HFFc6 (cell line): ENCODE data around the gene FEV. TPM values are rescaled to one million over a fixed set of nuclear protein-coding genes. Genes with fewer than 3 reads are reported as not detected.

Experiments
- DNase-seq: peaks from one replicate; pipeline ENCODE4 v3.0.0-alpha.2; 2018
- H3K27ac Mint-ChIP-seq: 2 replicates; pipeline ENCODE4 v1.8.0; 2020; ENCODE audit warnings: mild to moderate bottlenecking, mixed read lengths
- H3K27me3 Mint-ChIP-seq: 2 replicates; pipeline ENCODE4 v1.8.0; 2021; ENCODE audit warnings: mild to moderate bottlenecking, moderate library complexity, mixed read lengths; ENCODE audit not compliant: insufficient read depth
- H3K36me3 Mint-ChIP-seq: 2 replicates; pipeline ENCODE4 v1.8.0; 2021; ENCODE audit warnings: low read depth, mixed read lengths
- H3K4me1 Mint-ChIP-seq: 2 replicates; pipeline ENCODE4 v1.8.0; 2020; ENCODE audit warnings: low read depth, mixed read lengths
- H3K4me3 Mint-ChIP-seq: 2 replicates; pipeline ENCODE4 v1.8.0; 2020; ENCODE audit warnings: mild to moderate bottlenecking, moderate library complexity, mixed read lengths
- H3K9me3 Mint-ChIP-seq: 2 replicates; pipeline ENCODE4 v1.8.0; 2020; ENCODE audit warnings: mild to moderate bottlenecking, mixed read lengths
- long read RNA-seq: library from polyadenylated mRNA; unstranded; transcript quantifications from one replicate; pipeline ENCODE4 v2.0.0, GENCODE V29; 2019
- total RNA-seq, 6 experiments: library from RNA; stranded (reverse); fragmentation: NEBNext Ultra II Directional; extraction: Animal tissue kit (Norgen Biotek cat#: 25700); gene quantifications; 2 replicates in 1 of 6; 3 replicates in 5 of 6; pipeline ENCODE4 v1.2.3, GENCODE V29; 2021
- TF ChIP-seq, protein P1 (sequence below): fragments of 200-600 bp; sonication (generic); IDR thresholded peaks from 2 replicates; pipeline ENCODE4 v1.5.0; 2021; ENCODE audit warnings: antibody characterized with exemption, mild to moderate bottlenecking

FEV gene
- not detected for total RNA-seq
- long read RNA-seq: 0 reads

DNA sequence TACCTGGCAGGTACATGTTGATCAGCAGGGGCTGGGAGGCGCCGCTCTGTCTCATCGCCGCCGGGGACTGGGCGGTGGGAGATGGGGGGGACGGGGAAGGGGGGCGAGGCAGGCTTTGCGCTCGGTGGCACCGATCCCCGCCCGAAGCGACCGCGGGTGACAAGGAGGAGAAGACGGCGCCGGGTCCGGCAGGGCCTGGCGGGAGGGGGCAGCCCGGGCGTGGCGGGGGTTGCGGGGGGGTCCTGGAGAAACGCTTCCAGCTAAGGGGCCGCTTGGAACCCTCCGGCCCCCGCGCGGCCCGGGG, at the start of gene FEV:
Gene FEV, minus strand, starts transcription at position 164 of the 304 bp plus-strand sequence. Its CDS starts 109 bp downstream, at position 55.
- TF ChIP-seq, protein P1, sequence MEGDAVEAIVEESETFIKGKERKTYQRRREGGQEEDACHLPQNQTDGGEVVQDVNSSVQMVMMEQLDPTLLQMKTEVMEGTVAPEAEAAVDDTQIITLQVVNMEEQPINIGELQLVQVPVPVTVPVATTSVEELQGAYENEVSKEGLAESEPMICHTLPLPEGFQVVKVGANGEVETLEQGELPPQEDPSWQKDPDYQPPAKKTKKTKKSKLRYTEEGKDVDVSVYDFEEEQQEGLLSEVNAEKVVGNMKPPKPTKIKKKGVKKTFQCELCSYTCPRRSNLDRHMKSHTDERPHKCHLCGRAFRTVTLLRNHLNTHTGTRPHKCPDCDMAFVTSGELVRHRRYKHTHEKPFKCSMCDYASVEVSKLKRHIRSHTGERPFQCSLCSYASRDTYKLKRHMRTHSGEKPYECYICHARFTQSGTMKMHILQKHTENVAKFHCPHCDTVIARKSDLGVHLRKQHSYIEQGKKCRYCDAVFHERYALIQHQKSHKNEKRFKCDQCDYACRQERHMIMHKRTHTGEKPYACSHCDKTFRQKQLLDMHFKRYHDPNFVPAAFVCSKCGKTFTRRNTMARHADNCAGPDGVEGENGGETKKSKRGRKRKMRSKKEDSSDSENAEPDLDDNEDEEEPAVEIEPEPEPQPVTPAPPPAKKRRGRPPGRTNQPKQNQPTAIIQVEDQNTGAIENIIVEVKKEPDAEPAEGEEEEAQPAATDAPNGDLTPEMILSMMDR: no peak
- no peak within 1 kb of the TSS for H3K27ac Mint-ChIP-seq
- no peak within 1 kb of the TSS for H3K4me3 Mint-ChIP-seq
- peaks cover 62% of the 10 kb centered on the region for H3K27me3 Mint-ChIP-seq
- H3K36me3 Mint-ChIP-seq: no peaks in the 10 kb centered on the region
- DNase-seq: no peak
- H3K9me3 Mint-ChIP-seq: no peaks in the 10 kb centered on the region
- peaks cover 6% of the 10 kb centered on the region for H3K4me1 Mint-ChIP-seq

DNA sequence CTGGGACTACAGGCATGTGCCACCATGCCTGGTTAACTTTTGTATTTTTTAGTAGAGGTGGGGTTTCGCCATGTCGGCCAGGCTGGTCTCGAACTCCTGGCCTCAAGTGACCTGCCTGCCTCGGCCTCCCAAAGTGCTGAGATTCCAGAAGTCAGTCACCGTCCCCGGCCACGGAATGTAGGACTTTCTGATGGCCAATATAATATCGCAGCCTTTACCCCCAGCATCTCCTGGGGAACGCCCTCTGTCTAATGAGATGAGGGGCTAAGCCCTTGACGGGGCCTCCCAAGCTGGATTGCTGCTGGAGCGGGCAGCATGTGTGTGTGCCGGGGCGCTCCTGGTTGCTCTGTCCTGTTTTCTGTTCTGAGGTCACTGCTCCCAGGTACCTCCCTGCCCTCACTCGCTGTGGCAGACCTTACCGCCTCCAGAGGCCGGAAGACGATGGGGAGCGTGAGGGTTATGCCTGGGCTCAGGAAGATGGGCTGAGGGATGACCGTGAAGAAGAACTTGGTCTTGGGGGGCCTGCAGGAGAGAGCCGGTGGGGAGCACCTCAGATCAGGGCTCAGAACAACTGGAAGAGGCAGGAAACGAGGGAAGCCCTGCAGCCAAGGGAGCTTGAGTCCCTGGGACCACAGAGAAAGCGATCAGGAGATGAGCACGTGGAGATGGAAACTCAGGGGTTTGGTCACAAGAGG, 47.2 kb upstream of the FEV start:
- Mint-ChIP-seq H3K36me3 (no peaks in the 10 kb centered on the region), H3K4me3 (no peak overlapping the region), H3K9me3 (no peaks in the 10 kb centered on the region), H3K4me1 (no peaks in the 10 kb centered on the region), H3K27me3 (peaks cover 38% of the 10 kb centered on the region), H3K27ac (no peak overlapping the region)
- TF ChIP-seq, protein P1: no peak
- no peak for DNase-seq

DNA sequence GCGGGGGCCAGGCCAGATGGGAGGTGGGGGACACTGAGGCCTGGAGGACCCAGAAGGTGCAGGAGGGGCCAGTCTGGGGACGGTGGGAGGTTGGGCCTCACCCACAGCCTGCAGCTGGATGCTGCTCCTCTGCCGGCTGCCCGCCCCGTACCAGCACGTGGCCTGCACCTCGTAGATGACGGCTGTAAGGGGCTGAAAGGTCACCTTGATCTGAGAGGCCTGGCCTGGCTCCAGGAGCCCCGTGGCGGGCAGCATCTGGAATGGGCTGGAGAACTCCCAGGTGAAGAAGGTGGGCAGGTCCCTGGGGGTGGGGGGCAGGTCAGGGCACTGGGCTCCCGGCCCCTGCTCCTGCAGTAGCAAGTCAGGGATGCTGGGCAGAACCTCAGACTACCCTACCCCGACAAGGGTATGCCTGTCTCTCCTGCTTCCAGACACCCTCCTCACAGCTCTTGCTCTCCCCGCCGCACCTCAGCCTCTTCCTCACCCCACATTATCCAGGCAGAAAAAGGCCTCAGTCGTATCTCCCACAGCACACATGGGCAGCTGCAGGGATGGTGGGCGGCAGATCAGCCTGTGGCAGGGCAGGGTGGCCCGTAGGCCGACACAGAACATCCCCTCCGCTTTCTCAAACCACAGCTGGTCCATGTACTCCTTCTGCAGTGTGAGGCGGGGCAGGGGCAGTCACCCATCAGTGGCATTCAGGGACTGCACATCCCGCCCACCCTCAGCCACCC, 46.2 kb upstream of the FEV start:
- H3K4me3 Mint-ChIP-seq: no peak overlapping the region
- H3K36me3 Mint-ChIP-seq: no peaks in the 10 kb centered on the region
- H3K27ac Mint-ChIP-seq: no peak overlapping the region
- no peaks in the 10 kb centered on the region for H3K9me3 Mint-ChIP-seq
- no peaks in the 10 kb centered on the region for H3K4me1 Mint-ChIP-seq
- peaks cover 42% of the 10 kb centered on the region for H3K27me3 Mint-ChIP-seq
- TF ChIP-seq, protein P1: no peak
- DNase-seq: no peak

DNA sequence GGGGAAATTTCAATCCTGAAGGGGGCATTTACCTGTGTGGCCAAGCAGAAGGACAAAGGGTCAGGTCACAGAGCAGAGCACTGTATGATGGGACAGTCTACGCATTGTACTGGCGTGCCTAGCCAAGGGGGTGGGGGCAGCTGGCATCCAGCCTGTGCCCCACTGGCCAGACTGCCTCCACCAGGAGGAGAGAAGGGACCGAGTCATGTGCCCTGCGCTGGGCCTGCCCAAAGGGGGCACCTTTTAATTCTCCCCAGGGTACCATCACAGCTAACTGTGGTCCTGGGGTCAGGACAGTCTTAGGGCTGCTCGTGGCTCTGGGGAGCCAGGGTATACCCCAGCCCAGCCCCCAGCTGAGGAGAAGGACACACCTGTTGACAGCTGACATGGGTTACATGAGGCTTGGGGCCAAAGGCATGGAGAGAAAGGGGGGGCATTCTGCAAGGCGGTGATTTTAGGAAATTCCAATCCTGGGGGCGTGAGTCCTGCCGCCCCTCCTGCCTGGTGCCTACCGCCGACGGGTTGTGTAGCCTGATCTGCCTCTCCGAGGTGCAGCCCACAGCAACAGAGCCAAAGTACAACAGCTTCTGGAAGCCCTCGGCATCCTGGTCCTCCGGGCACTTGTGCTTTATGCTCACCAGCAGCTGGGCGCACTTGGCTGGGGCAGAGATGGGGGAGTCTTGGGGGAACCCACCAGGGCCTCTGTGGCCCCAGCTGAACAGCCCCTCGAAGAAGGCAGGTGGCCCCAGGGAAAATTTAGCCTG, 45.4 kb upstream of the FEV start:
- Mint-ChIP-seq H3K4me1 (no peaks in the 10 kb centered on the region), H3K36me3 (no peaks in the 10 kb centered on the region), H3K27ac (no peak overlapping the region), H3K4me3 (no peak overlapping the region), H3K9me3 (no peaks in the 10 kb centered on the region), H3K27me3 (peaks cover 44% of the 10 kb centered on the region)
- no peak for DNase-seq
- TF ChIP-seq, protein P1: no peak

DNA sequence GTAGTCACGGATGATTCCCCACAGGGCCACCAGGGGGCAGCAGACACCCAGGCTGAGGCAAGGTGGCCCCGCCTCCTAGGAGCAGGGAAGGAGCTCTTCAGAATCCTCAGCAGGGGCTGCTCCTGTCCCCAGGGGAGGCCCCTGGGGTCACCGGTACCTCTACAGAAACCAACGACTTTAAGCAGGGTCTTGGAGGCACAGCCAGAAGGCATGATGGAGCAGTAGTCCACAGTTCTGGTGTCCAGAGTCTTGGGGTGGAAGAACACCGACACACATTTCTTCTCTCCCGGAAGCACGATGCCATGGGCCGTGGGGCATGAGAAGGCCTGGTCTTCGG, 44.8 kb upstream of the FEV start:
- no peaks in the 10 kb centered on the region for H3K4me1 Mint-ChIP-seq
- no peaks in the 10 kb centered on the region for H3K9me3 Mint-ChIP-seq
- no peak overlapping the region for H3K4me3 Mint-ChIP-seq
- H3K27ac Mint-ChIP-seq: no peak overlapping the region
- DNase-seq: peak; percentile 47
- H3K36me3 Mint-ChIP-seq: no peaks in the 10 kb centered on the region
- TF ChIP-seq, protein P1: peak; percentile 99
- peaks cover 45% of the 10 kb centered on the region for H3K27me3 Mint-ChIP-seq
